Ramos (cell line): ENCODE results near the gene RRAGD.

Experiments
- in situ Hi-C: fragments of 300-500 bp; cut with MboI; formaldehyde crosslinking; loops from one replicate; pipeline ENCODE4 v1.14.3; 2022; ENCODE audit warnings: low sequenced_read_pairs; ENCODE audit not compliant: unreplicated experiment

The RRAGD gene

DNA sequence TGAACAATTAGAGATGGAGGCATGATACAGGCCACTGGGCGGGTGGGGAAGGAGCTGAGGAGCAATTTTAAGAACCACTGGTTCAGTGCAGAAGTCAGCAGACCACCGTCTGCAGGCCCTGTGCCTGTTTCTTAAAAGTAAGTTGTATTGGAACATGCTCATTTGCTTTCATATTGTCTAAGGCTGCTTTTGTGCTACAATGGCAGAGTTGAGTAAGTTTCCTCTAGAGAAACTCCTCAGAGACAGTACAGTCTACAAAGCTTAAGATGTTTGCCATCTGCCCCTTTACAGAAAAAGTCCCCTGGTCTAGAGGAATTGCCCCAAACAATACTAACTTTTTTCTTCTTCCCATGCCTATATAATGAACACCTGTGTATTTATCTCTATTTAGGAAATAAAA is 31.0 kb downstream of the RRAGD start:
- in situ Hi-C loops: no loop called here

DNA sequence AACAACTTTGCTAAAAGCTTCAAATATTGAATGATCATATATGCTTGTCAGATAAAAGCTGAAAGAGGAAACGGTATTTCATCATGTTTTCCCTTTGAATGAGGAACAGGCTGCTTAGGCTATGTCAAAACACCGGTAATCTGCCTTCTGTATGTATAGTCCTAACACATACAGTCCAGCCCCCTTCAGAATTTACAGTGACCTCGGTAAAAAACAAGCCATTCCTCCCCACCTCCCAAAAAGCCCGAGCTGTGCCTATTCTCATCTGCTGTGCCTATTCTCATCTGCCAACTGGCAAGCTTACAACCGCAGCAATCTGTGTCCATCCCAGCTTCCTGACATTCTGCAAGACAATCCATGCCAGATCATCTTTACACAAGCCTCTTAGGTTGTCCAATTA is 32.8 kb downstream of the RRAGD start:
- in situ Hi-C loops: no loop called here

DNA sequence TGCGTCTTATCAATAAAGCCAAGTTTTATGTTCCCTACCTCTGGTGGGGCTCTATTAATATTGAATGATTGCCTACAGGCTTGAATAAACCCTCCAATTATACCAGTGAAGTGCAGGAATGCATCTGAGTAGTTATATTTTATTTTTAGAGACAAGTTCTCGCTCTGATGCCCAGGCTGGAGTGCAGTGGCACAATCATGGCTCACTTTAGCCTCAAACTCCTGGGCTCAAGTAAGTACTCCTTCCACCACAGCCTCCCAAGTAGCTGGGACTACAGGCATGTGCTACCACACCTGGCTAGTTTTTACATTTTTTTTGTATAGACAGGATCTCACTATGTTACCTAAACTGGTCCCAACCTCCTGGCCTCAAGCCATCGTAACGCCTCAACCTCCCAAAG is 33.4 kb downstream of the RRAGD start:
- in situ Hi-C loops: no loop called here

DNA sequence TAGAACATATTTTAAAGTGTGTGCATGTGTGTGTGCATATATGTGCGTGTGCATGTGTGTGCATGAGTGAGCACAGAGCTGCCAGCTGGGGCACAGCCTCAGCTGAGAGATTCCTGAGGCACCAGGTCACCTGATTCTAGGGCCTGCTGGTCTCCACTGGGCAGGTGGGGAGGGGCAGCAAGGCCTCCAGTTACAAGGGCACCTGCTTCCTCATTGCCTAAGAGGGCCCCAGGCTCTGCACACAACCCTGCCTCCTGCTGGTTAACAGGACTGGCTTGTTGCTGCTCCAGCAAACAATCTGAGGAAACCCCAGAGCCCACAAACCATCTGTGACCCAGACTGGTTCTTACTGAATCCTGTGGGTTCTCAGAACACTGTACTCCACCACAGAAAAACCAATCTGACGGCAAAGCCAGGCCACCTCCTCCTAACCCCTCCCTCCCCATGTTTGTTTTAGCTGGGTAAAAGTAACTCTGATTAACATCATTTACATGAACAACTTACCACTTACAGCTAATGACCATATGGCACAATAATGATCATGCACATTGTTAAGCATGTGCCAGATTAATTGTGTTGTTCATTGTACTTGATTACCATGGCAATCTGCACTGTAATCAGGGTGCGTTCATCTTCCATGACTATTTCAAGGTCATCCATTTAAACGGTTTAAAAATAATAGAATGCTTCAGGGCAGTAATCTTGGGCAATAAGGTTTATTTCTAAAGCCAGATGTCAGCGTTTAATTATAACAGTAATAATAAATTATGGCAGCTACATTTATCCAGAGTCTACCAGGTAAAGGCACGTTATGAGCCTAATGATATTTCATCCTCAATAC is 36.4 kb downstream of the RRAGD start:
- in situ Hi-C loops: no loop called here

DNA sequence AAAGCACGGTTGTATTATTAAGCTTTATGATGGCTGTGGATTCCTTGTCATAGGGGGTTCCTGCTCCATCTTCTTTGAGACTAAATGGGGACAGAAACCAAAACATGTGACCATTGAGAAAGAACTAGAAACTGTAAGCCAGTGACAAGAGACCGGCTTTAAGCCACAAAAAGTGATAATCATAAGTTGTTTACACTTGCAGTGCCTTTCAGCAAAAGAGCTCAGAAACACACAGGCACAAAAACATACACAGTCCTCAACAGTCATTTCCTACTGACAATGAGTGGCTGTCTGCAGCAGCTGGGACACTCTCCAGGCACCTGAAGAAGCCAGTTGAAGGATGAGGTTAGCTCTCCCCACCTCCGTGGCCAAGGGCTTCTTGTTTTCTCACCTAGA is 39.6 kb downstream of the RRAGD start:
- in situ Hi-C loops: no loop called here

DNA sequence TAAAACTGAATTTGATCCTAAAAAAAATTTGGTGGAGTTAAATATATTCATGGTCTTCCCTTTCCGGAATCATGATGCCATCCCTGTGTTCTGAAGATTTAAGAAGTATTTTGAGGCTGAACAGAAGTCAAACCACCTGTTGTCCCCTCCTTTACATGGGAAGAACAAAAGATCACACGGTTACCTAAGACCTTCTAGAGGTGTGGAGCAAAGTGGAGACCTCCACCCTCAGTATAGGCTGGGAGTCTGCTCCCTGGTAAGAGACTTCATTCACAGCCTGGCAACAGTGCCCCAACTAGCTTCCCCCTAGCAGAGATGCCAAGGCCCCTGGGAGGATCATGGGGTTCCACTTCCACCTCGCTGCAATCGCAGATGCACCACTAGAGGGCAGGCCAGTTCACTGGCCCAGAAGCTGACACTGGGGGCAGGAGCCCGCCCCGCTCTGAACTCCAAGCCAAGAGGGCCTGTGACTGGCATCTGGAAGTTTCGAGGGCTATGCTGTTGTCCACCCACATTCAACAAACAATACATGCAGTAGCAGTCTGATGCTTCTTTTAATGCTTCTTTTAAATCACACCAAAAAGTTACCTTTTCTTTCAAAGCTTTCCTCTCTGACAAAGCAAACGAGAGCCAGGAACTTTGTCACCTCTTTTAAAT is 40.1 kb downstream of the RRAGD start:
- in situ Hi-C loops: no loop called here

DNA sequence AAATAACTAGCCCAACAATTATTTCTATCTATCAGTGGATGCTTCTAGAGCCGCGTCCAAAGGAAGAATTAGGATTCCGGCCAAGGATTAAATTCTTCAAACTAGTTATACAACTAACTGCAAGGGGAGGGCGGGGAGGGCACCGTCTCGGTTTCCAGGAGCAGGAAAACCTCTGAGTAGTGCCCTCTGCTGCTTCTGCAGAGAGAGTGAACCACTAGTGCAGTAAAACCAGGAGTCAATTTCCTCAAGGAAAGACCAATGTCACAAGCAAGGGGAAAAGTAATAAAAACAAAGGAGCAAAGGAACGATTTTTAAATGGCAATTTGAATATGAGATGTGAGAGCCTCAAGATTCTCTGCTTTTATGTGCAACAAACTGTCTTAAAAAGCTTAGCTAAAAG is 43.1 kb downstream of the RRAGD start:
- in situ Hi-C loops: no loop called here

DNA sequence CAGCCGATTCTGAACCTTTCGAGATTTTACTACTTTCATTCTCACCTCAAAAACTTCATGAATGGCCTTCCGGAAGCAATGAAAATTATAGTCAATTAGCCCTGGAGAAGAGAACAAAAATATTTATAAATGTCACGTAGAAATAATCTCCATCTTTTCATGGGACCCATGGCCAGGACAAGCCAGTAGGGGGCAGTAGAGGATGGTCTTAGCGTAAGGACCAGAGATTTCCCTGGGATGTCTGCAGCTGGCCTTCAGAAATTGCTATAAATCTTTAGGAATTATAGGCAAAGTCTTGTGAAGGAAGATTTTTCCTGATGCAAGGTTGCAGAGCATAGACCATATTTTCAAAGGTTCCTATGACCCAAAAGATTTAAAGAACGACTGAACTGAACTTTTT is 44.0 kb downstream of the RRAGD start:
- in situ Hi-C loops: no loop called here

DNA sequence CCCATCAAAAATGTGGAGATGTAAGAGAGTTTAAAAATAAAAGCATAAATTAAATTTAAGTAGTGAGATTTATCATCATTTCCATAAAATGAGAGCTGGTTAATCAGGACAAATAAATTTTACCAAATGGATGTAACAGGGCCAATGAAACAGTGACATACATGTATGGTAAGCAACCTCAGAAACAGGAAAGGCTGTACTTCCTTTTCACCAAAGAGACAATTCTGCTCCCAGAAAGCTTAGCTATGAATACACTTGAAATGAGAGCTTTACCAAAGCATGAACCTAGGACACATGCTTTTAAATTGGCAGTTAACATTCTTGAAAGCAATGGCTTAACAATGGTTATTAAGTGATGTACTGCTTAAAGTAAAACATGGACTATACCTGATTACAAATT is 47.5 kb downstream of the RRAGD start:
- in situ Hi-C loops: no loop called here

DNA sequence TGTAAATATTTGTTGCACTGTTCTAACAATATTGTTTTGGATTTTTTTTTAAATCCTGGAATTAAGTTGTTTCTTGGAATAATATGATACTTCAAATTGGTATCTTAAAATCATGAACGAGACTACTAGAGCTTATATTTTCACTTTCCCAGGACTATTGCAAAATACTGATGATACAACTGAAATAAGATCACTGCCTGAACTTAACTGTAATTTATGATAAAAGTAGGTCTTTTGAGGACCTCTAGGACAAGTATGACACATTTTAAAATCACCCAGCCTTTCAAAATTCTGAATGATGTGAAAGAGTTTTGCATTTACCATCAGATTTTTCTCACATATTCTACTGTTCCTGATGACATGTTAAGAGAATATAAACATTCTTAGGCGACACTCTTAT is 50.9 kb downstream of the RRAGD start:
- in situ Hi-C loops: no loop called here

DNA sequence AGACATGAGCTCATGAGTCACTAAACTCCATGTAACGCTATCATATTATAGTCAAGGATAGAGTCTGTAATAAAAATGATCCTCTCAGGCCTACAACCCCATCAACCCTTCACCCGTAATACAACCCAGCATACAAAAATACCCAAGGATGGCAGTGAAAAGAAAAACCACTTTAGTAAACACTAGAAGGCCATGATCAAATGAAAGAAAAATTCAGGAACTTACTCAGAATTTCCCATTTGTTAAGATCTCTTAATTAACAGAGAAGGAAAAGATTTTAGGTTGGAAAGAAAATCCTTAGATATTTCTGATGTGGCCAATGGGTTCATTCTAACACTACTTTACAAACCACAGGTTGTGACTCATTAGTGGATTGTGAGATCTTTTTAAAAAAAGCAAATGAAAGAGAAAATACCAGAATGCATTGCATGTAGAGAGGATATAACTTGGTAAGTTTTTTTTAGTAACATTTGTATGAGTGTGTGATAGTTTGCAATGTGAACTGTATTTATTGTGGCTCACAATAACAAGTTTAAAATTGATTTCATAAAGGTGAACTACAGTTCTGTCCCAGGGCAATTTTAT is 51.6 kb downstream of the RRAGD start:
- in situ Hi-C loops: no loop called here

DNA sequence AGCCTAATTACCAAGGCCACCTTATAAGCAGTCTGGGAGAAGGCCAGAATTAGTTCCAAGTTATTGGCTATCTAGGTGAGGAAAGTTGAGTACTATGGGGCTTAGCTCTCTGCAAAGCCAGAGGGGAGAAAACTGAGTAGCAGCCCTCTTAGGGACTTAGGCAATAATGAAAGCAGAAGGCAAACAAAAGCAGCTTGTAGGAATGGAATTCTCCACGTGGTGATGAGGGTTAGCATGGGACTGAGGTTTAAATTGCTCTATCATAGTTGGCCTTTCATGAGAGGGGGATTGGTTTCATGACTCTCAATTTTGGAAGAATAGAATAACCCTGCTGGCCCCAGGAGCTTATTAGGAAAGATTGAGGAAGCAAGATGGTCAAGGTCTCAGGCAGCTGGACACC is 52.5 kb downstream of the RRAGD start:
- in situ Hi-C loops: loop anchor here (5.0 kb wide), 2 partner anchors 1018 to 1437 kb away; no protein-coding TSS in a partner anchor

DNA sequence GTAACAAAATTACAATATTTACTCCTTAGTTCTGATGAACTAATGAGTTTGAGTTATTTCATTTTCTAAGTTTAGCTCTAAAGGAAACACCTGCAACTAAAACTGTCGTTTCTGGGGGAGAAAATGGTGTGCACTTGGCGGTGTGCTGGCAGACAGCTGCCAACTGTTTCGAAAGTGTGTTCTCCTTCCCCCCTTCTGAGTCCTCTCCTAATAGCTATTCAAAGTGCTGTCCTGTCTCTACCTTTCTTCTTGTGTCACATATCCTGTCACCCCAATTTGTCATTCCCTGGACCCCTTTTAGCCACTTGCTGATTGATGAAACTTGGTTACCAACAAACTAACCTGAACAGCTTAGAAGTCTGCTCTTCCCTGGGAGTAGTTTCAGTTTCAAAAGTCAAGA is 54.7 kb downstream of the RRAGD start:
- in situ Hi-C loops: loop anchor here (5.0 kb wide), 2 partner anchors 1020 to 1435 kb away; no protein-coding TSS in a partner anchor

DNA sequence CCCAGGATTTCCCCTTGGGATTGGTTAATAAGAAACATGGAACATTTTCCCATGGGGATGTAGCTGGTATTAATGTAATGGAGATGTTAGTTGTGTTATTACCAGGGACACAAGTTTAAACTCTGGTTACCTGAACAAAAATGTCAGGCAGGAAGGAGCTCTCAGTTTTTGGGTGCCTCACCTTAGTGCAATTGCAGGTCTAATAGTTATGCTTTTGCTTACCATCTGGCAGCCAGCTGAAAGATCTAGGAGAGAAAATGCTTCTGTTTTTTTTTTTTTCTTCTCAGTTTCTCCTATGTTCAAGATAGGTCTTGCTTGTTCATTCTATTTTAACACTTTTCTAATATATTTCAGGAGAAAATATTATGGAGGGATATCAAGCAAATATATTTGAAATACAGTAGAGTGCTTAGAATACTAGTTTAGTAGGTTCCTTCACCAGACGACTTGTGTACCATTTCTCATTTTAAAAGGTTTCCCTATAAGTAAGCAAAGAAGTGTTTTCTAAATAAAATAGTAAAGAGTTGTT is 55.4 kb downstream of the RRAGD start:
- in situ Hi-C loops: loop anchor here (5.0 kb wide), 2 partner anchors 1021 to 1434 kb away; no protein-coding TSS in a partner anchor

DNA sequence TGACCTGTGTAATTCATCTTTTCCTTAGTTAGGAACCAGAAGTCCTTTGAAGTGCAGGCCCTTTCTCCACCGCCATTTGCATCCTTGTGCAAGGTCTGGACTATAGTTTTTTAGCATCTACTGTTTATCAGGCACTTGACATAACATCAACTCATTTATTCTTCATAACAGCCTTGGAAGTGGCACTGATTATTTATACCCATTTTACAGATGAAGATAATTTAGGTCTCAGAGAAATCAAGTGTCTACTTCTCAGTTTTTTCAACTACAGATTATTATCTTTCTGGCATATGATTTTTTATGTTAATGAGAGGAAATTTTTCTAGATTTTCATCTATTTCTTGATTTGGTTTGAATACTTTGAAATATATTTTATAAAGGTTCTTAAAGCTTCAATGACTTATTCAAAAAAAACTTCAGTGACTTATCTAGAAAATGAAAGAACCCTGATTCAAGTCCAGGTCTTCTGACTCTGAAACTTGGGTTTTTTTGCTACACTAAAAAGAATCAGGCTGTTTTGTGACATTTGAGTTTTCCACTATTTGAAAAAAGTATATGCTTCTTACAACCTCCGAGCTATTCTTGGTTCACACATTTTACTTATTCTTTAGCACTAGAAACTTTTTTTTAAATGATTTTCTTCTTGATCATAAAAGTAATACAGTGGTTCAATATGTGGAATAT is 56.4 kb downstream of the RRAGD start:
- in situ Hi-C loops: loop anchor here (5.0 kb wide), 2 partner anchors 1022 to 1433 kb away; no protein-coding TSS in a partner anchor

DNA sequence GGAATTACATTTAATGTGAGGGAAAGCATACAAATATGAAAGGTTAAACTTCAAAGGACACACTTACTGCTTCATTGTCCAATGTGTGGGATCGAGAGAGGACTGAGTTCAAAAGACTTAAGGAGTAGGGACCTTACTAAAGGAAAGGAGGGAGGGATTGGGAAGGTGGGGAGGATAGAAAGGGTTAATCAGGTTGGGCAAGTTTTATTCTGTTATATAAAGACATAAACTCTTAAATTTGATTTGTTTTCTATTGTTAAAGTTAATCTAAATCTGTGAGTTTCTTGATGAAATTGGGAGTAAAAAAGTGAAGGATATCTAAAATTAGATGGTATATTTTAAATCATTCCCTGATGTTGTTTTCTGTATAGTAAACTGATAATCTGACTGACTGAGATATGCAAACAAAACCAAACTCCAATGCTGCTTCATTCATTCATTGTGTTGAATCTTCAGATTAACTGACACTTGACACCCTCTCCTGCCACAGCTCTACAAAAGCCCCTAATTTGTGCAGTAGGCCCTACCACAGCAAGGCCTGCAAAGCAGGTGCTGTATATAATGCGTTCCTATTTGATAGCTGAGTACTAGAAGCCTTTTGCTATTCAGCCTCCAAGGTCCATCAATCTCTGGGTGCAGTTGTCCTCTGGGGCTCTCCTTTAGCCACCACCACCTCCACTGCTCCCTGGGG is 58.2 kb downstream of the RRAGD start:
- in situ Hi-C loops: loop anchor here (5.0 kb wide), 1 partner anchor 948 kb away; no protein-coding TSS in a partner anchor

DNA sequence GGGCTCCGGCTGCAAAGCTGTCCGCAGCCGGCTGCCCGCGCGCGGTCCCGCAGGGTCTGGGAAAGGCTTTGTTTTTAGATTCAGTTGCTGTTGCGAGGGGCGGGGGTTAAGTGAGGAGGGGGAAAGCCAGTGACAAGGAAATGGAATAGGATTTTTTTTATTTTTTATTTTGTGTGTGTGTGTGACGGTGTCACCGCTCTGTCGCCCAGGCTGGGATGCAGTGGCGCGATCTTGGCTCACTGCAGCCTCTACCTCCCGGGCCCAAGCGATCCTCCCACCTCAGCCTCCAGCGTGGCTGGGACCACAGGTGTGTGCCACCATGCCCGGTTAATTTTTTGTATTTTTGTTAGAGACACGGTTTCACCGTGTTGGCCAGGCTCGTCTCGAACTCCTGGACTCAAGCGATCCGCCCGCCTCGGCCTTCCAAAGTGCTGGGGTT is 58.9 kb downstream of the RRAGD start:
- in situ Hi-C loops: loop anchor here (5.0 kb wide), 1 partner anchor 949 kb away; no protein-coding TSS in a partner anchor

DNA sequence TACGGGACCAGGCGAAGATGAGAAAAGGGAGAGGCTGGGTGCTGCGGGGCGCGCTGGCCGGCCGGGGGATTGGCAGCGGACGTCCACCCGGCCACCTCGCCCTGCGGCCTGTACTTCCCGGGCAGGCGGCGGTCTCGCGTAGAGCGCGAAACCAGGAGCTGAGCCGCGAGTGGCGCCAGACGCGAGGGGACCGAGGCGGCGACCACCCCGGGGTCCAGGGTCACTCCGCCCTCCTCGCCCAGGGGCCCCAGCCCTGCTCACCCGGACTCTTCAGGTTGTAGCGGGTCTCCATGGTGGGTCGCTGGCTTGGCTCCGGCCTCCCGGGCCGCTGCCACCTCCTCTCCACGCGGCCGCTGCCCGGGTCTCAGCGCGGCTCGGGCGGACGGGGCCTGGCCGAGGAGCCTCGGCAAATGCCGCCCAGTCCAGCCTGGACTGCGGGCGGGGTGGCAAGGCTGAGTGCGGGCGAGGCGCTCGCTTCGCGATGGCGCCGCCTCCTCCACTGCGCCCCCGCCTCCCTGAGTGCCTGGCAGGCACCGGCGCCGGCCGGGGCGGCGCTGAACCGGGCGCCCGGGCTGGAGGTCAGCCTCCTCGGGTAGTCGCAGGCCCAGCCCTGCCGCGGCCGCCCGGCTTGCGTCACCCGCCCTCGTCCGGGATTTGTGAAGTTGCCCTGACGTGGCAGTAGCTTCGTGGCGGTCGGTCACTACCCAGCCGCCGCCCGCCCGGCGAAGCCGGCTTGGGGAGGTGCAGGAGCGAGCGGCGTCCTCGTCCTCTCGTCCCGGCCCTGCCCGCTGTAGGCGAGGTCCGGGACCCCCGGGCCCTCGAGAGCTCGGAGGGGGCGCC is 59.6 kb downstream of the RRAGD start, which contains the start of gene UBE2J1:
TSS of gene UBE2J1 (minus strand) at position 445 of the 840 bp plus-strand sequence. CDS start at position 292, 153 bp downstream.
- in situ Hi-C loops: loop anchor here (5.0 kb wide), 1 partner anchor 950 kb away; no protein-coding TSS in a partner anchor
